ENCODE results near the gene TRPV4.
"Not testable (repeated sequence)": the region's sequence is repeated elsewhere in the genome, so short reads cannot be mapped to it uniquely, and the experiment has no call there.

The TRPV4 gene

GRCh38 chr12:109860977-109861376, 27.8 kb upstream of the TRPV4 start:
- DNase-seq (ENCODE audit: low spot score), result no peak

- no peak for DNase-seq (ENCODE audit: low spot score)
Observed at GRCh38 chr12:109858764-109859163, 25.6 kb upstream of the TRPV4 start.

GRCh38 chr12:109857715-109858114, 24.5 kb upstream of the TRPV4 start:
- DNase-seq (ENCODE audit: low spot score), result no peak

- no peak for DNase-seq (ENCODE audit: low spot score)
Observed at GRCh38 chr12:109855377-109855776, 22.2 kb upstream of the TRPV4 start.

- not testable (repeated sequence) for DNase-seq (ENCODE audit: low spot score)
Observed at GRCh38 chr12:109850518-109850917, 17.3 kb upstream of the TRPV4 start.

- no peak for DNase-seq (ENCODE audit: low spot score)
Observed at GRCh38 chr12:109847142-109847735, 14.0 kb upstream of the TRPV4 start.

- no peak for DNase-seq (ENCODE audit: low spot score)
Observed at GRCh38 chr12:109845824-109846205, 12.6 kb upstream of the TRPV4 start.

GRCh38 chr12:109844983-109845823, 12.0 kb upstream of the TRPV4 start:
- peak; percentile 84 for DNase-seq (ENCODE audit: low spot score)

GRCh38 chr12:109844091-109844490, 10.9 kb upstream of the TRPV4 start:
- DNase-seq (ENCODE audit: low spot score), result no peak

- no peak for DNase-seq (ENCODE audit: low spot score)
Observed at GRCh38 chr12:109842021-109842420, 8.8 kb upstream of the TRPV4 start.

GRCh38 chr12:109841356-109841755, 8.2 kb upstream of the TRPV4 start:
- no peak for DNase-seq (ENCODE audit: low spot score)

- no peak for DNase-seq (ENCODE audit: low spot score)
Observed at GRCh38 chr12:109840305-109841074, 7.3 kb upstream of the TRPV4 start.

- DNase-seq (ENCODE audit: low spot score), result no peak
Observed at GRCh38 chr12:109839444-109839843, 6.2 kb upstream of the TRPV4 start.

- DNase-seq (ENCODE audit: low spot score), result no peak
Observed at GRCh38 chr12:109836916-109837315, 3.7 kb upstream of the TRPV4 start.

GRCh38 chr12:109835827-109836226, 2.6 kb upstream of the TRPV4 start:
- no peak for DNase-seq (ENCODE audit: low spot score)

- DNase-seq (ENCODE audit: low spot score), result no peak
Observed at GRCh38 chr12:109832541-109833306, 474 bp downstream of the TRPV4 start.

- DNase-seq (ENCODE audit: low spot score), result no peak
Observed at GRCh38 chr12:109831929-109832328, 1.3 kb downstream of the TRPV4 start.

GRCh38 chr12:109831365-109831764, 1.8 kb downstream of the TRPV4 start:
- no peak for DNase-seq (ENCODE audit: low spot score)

- no peak for DNase-seq (ENCODE audit: low spot score)
Observed at GRCh38 chr12:109830718-109831117, 2.5 kb downstream of the TRPV4 start.

- DNase-seq (ENCODE audit: low spot score), result no peak
Observed at GRCh38 chr12:109830267-109830666, 2.9 kb downstream of the TRPV4 start.

GRCh38 chr12:109829667-109830066, 3.5 kb downstream of the TRPV4 start:
- DNase-seq (ENCODE audit: low spot score), result no peak
